IPS-20b (cell line): ENCODE measurements around the gene SCP2.

Experiments
- H3K27ac ChIP-seq: one replicate; pipeline ENCODE4 v1.5.1; 2013; ENCODE audit warnings: low read length
- H3K27me3 ChIP-seq: 2 replicates; pipeline ENCODE4 v1.6.1; 2013; ENCODE audit warnings: mild to moderate bottlenecking, low read length, inconsistent platforms; ENCODE audit not compliant: insufficient read depth
- H3K36me3 ChIP-seq: 2 replicates; pipeline ENCODE4 v1.6.1; 2013; ENCODE audit warnings: low read depth, mild to moderate bottlenecking, inconsistent platforms, low read length, moderate library complexity; ENCODE audit not compliant: insufficient read depth
- H3K4me1 ChIP-seq: 2 replicates; pipeline ENCODE4 v1.6.1; 2013; ENCODE audit warnings: mild to moderate bottlenecking, control low read depth, inconsistent platforms, low read length, moderate library complexity; ENCODE audit not compliant: insufficient read depth
- H3K4me3 ChIP-seq: 2 replicates; pipeline ENCODE4 v1.5.1; 2013; ENCODE audit warnings: mild to moderate bottlenecking, low read length, inconsistent platforms
- H3K9ac ChIP-seq: 2 replicates; pipeline ENCODE4 v1.6.1; 2013; ENCODE audit warnings: low read depth, mild to moderate bottlenecking, inconsistent platforms, low read length, moderate library complexity
- H3K9me3 ChIP-seq: 2 replicates; pipeline ENCODE4 v1.6.1; 2013; ENCODE audit warnings: mild to moderate bottlenecking, low read depth, low read length, inconsistent platforms; ENCODE audit not compliant: insufficient read depth

SCP2 gene

GRCh38 chr1:53089478-53090226, 162.6 kb downstream of the SCP2 start:
- Histone ChIP-seq H3K27me3 (no peaks in the 10 kb centered on the region), H3K27ac (no peak overlapping the region), H3K4me3 (no peak overlapping the region), H3K9me3 (no peaks in the 10 kb centered on the region), H3K9ac (no peak overlapping the region), H3K36me3 (no peaks in the 10 kb centered on the region), H3K4me1 (no peaks in the 10 kb centered on the region)

- Histone ChIP-seq H3K9me3 (no peaks in the 10 kb centered on the region), H3K4me3 (no peak overlapping the region), H3K4me1 (no peaks in the 10 kb centered on the region), H3K27me3 (no peaks in the 10 kb centered on the region), H3K36me3 (no peaks in the 10 kb centered on the region), H3K9ac (no peak overlapping the region), H3K27ac (no peak overlapping the region)
These were observed 163.4 kb downstream of the SCP2 start for GRCh38 chr1:53090227-53091147.

GRCh38 chr1:53091841-53092645, 165.0 kb downstream of the SCP2 start:
- Histone ChIP-seq H3K4me1 (no peaks in the 10 kb centered on the region), H3K9me3 (peaks cover 13% of the 10 kb centered on the region; the same call in 1 of the 2 replicates), H3K36me3 (no peaks in the 10 kb centered on the region), H3K9ac (no peak overlapping the region), H3K27ac (no peak overlapping the region), H3K4me3 (no peak overlapping the region), H3K27me3 (no peaks in the 10 kb centered on the region)

- H3K9me3 ChIP-seq, result peaks cover 20% of the 10 kb centered on the region; the same call in 1 of the 2 replicates
- H3K36me3 ChIP-seq, result no peaks in the 10 kb centered on the region
- H3K4me3 ChIP-seq, result no peak overlapping the region
- no peak overlapping the region for H3K27ac ChIP-seq
- H3K9ac ChIP-seq, result no peak overlapping the region
- H3K27me3 ChIP-seq, result no peaks in the 10 kb centered on the region
- no peaks in the 10 kb centered on the region for H3K4me1 ChIP-seq
These were observed 165.8 kb downstream of the SCP2 start for GRCh38 chr1:53092659-53093450.

- H3K36me3 ChIP-seq, result no peaks in the 10 kb centered on the region
- H3K4me3 ChIP-seq, result no peak overlapping the region
- peaks cover 24% of the 10 kb centered on the region; the same call in 1 of the 2 replicates for H3K9me3 ChIP-seq
- no peaks in the 10 kb centered on the region for H3K4me1 ChIP-seq
- no peaks in the 10 kb centered on the region for H3K27me3 ChIP-seq
- H3K9ac ChIP-seq, result no peak overlapping the region
- H3K27ac ChIP-seq, result no peak overlapping the region
These were observed 166.3 kb downstream of the SCP2 start for GRCh38 chr1:53093451-53093754.

GRCh38 chr1:53093778-53094532, 166.9 kb downstream of the SCP2 start:
- H3K4me3 ChIP-seq, result no peak overlapping the region
- H3K9me3 ChIP-seq, result peaks cover 29% of the 10 kb centered on the region; the same call in 1 of the 2 replicates
- H3K9ac ChIP-seq, result no peak overlapping the region
- no peak overlapping the region for H3K27ac ChIP-seq
- H3K4me1 ChIP-seq, result no peaks in the 10 kb centered on the region
- H3K36me3 ChIP-seq, result no peaks in the 10 kb centered on the region
- no peaks in the 10 kb centered on the region for H3K27me3 ChIP-seq

GRCh38 chr1:53094533-53094919, 167.4 kb downstream of the SCP2 start:
- Histone ChIP-seq H3K27ac (no peak overlapping the region), H3K27me3 (no peaks in the 10 kb centered on the region)

More at GRCh38 chr1:53094533-53094919, 167.4 kb downstream of the SCP2 start:
- Histone ChIP-seq H3K4me3 (no peak overlapping the region), H3K36me3 (no peaks in the 10 kb centered on the region), H3K4me1 (no peaks in the 10 kb centered on the region), H3K9ac (no peak overlapping the region), H3K9me3 (peaks cover 30% of the 10 kb centered on the region; the same call in 1 of the 2 replicates)
